Calu3 (cell line): ENCODE measurements around the gene ELF5. TPM values are rescaled to one million over a fixed set of nuclear protein-coding genes. Genes with fewer than 3 reads are reported as not detected.

Experiments
- BruUV-seq: library from RNA; stranded (reverse); fragments of 400-500 nt; replicated peaks from 2 replicates; lab custom pipeline; 2021; lab: Mats Ljungman, UMichigan
- CTCF ChIA-PET: fragments of 300-600 bp; sonication (Branson Sonifier 250); formaldehyde crosslinking; loops from one replicate; lab custom pipeline; 2022; ENCODE audit warnings: antibody characterized with exemption; lab: Charles Lee
- DNase-seq: peaks from one replicate; pipeline ENCODE4 v3.0.0; 2022
- H3K27ac Mint-ChIP-seq: one replicate; pipeline ENCODE4 v1.8.0; 2022; ENCODE audit warnings: mixed read lengths; ENCODE audit not compliant: unreplicated experiment
- H3K27me3 Mint-ChIP-seq: one replicate; pipeline ENCODE4 v1.8.0; 2022; ENCODE audit warnings: mixed read lengths; ENCODE audit not compliant: unreplicated experiment
- H3K36me3 Mint-ChIP-seq: one replicate; pipeline ENCODE4 v1.8.0; 2022; ENCODE audit warnings: mild to moderate bottlenecking, moderate library complexity, mixed read lengths; ENCODE audit not compliant: insufficient read depth, unreplicated experiment
- H3K4me1 Mint-ChIP-seq: one replicate; pipeline ENCODE4 v1.8.0; 2022; ENCODE audit warnings: mild to moderate bottlenecking, low read depth, mixed read lengths; ENCODE audit not compliant: unreplicated experiment
- H3K4me3 Mint-ChIP-seq: one replicate; pipeline ENCODE4 v1.8.0; 2022; ENCODE audit warnings: mild to moderate bottlenecking, low read depth, moderate library complexity, mixed read lengths; ENCODE audit not compliant: unreplicated experiment
- H3K9me3 Mint-ChIP-seq: one replicate; pipeline ENCODE4 v1.8.0; 2022; ENCODE audit warnings: low read depth, mixed read lengths; ENCODE audit not compliant: unreplicated experiment
- CTCF ChIP-seq: fragments of 200-600 bp; IDR thresholded peaks from one replicate; pipeline ENCODE4 v1.8.0; 2022; ENCODE audit warnings: antibody characterized with exemption; ENCODE audit not compliant: unreplicated experiment
- intact Hi-C: fragments of 100-400 bp; cut with micrococcal nuclease; formaldehyde crosslinking; loops from one replicate; pipeline ENCODE4 v1.10.0; 2022; ENCODE audit not compliant: unreplicated experiment
- total RNA-seq: library from RNA; stranded (reverse); gene quantifications from 2 replicates; pipeline ENCODE4 v1.2.3, GENCODE V29; 2022

ELF5 gene
- total RNA-seq, 1 experiment from 2014 or later, result not detected

- H3K36me3 Mint-ChIP-seq, result no peaks in the 10 kb centered on the region
- H3K27ac Mint-ChIP-seq, result no peak overlapping the region
- no peak for TF ChIP-seq CTCF
- CTCF ChIA-PET, result interaction anchor here (0.7 kb wide), 1 partner anchor 17 kb away, joined by 3 read pairs; no protein-coding TSS in a partner anchor
- intact Hi-C loops, result no loop called here
- H3K4me1 Mint-ChIP-seq, result no peaks in the 10 kb centered on the region
- no peak overlapping the region for H3K4me3 Mint-ChIP-seq
- no peak for DNase-seq
- no TSS peak for BruUV-seq
- peaks cover 45% of the 10 kb centered on the region for H3K27me3 Mint-ChIP-seq
- H3K9me3 Mint-ChIP-seq, result peaks cover 5% of the 10 kb centered on the region
These were observed 22.5 kb upstream of the ELF5 start for GRCh38 chr11:34536056-34536455.

- Mint-ChIP-seq H3K4me3 (no peak overlapping the region), H3K27me3 (peaks cover 33% of the 10 kb centered on the region), H3K4me1 (no peaks in the 10 kb centered on the region), H3K9me3 (peaks cover 5% of the 10 kb centered on the region), H3K27ac (no peak overlapping the region), H3K36me3 (no peaks in the 10 kb centered on the region)
- intact Hi-C loops, result no loop called here
- BruUV-seq, result no TSS peak
- TF ChIP-seq CTCF, result no peak
- no peak for DNase-seq
- CTCF ChIA-PET, result no interaction called here
These were observed 21.2 kb upstream of the ELF5 start for GRCh38 chr11:34534826-34535225.

DNA sequence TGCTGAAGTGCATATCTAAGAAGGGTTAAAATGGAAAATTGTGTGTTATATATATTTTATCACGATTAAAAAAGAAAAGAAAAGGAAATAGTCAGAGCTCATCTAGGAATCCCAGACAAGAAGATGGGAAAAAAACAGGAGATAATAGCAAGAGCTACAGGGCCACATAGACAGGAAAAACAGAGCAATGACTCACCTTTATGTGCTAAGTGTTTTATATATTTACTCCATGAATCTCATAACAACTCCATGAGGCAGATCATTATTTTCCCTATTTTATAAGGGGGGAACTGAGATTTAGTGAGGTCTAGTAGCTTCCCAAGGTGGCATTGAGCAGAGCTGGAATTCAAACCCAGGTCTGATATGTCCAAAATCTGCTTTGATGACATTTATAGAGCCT lies 18.1 kb upstream of the ELF5 start:
- peaks cover 5% of the 10 kb centered on the region for H3K9me3 Mint-ChIP-seq
- H3K36me3 Mint-ChIP-seq, result no peaks in the 10 kb centered on the region
- peaks cover 16% of the 10 kb centered on the region for H3K27me3 Mint-ChIP-seq
- DNase-seq, result no peak
- TF ChIP-seq CTCF, result no peak
- H3K4me3 Mint-ChIP-seq, result no peak overlapping the region
- CTCF ChIA-PET, result no interaction called here
- BruUV-seq, result no TSS peak
- intact Hi-C loops, result no loop called here
- H3K27ac Mint-ChIP-seq, result no peak overlapping the region
- H3K4me1 Mint-ChIP-seq, result no peaks in the 10 kb centered on the region

DNA sequence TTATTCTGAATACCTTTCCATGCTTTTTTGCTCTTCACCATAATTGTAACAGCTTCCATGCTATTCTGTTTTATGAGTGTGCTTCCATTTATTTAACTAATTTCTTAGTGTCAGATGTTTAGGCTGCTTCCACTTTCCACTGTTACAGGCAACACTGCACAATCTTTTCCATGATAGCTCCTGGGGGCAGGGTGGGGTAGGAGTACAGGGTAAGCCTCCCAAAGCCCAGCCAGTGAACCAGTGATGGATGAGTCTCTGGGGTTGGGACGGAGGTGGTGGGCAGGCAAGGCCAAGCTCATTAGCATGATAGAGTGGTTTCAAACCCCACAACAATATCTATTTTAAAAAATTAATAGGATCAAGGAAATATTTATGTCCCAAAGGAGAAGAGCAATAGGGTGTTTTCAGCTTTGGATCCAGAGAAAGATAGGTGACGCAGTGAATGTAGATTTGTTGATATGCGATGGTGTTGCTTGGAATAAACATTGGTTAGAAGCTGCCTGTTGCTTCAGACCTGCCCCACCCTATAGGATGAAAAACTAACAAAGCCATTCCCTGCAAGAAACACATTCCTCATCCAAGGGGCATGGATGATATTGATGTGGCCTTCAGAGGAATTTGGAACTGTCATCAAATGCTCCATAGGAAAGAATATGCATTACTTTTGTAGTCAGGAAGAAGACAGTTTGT lies 17.1 kb upstream of the ELF5 start:
- H3K9me3 Mint-ChIP-seq, result peaks cover 5% of the 10 kb centered on the region
- no peaks in the 10 kb centered on the region for H3K4me1 Mint-ChIP-seq
- no peak overlapping the region for H3K4me3 Mint-ChIP-seq
- H3K27me3 Mint-ChIP-seq, result peaks cover 15% of the 10 kb centered on the region
- intact Hi-C loops, result no loop called here
- TF ChIP-seq CTCF, result no peak
- CTCF ChIA-PET, result interaction anchor here (0.6 kb wide), 1 partner anchor 803 kb away, joined by 3 read pairs; no protein-coding TSS in a partner anchor
- DNase-seq, result no peak
- no peak overlapping the region for H3K27ac Mint-ChIP-seq
- BruUV-seq, result no TSS peak
- no peaks in the 10 kb centered on the region for H3K36me3 Mint-ChIP-seq
